ENCODE measurements around the gene ACTG1.

Gene ACTG1

DNA sequence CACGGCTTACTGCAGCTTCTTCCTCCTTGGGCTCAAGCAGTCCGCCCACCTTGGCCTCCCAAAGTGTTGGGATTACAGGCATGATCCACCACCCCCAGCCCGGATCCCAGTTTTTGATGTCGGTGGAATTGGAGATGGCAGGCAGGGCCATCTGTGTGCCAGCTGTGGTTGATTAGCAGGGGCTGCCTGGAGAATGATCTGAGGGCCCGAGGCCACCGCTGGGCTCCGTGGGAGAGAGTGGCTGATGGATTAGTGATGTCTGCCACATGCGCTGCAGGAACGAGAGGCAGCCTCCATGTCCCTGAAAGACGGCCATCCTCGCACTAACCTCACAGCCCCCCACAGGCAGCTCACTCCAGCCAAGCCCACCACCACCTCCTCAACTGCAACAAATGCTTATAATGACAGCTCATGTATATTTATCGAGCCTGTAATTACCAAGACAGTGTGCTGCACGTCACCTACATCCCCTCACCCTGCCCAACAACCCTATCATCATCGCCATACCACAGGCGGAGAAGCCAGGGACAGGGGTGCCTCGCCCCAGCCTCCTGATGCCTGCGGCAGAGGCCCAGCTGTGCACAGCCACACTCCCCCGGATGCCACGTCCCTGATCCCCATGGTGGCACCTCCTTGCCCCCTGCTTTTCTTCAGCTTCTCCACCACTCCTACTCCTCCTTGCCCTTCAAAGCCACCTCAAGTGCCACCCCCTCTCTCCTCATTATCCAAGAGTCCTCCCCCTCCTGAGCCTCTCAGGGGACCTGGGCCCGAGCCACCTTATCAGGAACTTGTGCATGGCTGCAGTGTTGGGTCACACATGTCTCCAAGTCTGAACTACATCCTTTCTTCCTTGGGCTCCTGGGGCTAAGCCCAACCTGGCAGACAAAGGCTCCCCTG is 33.2 kb downstream of the ACTG1 start:
- DNase-seq: no peak

DNA sequence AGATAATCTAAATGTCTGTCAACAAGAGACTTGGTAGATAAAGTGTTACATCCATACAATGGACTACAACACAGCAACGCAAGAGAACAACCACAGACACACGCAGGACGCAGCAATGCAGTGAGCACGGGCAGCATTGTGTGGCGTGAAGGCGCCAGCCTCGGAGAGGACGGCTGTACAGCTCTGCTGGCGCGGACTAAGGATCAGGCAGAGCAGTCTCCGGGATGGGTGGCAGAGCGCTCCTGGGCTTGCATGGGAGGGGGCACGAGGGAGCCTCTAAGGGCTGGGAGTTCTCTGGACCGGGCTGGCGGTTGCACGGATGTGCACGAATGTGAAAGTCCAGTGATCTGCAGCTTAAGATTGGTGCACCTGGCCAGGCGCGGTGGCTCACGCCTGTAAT is 34.5 kb downstream of the ACTG1 start:
- DNase-seq: no peak

DNA sequence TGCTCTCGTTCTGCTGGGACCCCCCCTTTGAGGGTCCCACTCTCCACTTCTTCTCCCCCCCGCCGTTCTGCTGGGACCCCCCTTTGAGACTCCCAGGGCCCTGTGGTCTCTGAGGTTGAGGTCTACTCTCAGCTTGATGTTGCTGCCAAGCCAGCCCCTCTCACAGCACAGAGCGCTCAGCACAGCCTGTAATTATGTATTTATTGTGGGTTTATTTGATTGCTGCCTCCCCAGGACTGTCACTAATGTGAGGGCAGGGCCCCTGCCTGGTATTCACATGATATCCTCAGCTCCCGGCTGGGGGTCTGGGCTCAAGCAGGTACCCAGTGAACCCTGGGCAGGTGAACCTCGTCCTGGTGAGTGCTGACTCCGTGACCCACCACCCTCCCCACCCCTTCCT is 35.4 kb downstream of the ACTG1 start:
- DNase-seq: no peak

DNA sequence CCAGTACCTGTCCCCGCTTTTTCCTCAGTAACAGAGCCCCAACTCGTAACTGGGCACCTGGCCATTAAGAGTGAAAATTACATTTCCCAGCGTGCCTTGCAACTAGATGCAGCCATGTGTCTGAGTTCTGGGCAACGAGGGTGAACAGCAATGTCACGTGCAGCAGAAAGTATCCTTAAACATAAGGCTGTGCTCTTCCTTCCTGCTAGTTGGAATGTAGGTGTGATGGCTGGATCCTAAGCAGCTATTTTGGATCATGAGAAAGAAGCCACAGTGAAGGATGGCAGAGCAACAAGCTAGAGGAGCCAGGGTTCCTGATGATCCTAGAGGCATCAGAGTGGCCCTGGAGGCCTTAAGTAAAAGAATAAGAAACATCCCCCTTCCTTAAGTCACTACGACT is 36.0 kb downstream of the ACTG1 start:
- no peak for DNase-seq

DNA sequence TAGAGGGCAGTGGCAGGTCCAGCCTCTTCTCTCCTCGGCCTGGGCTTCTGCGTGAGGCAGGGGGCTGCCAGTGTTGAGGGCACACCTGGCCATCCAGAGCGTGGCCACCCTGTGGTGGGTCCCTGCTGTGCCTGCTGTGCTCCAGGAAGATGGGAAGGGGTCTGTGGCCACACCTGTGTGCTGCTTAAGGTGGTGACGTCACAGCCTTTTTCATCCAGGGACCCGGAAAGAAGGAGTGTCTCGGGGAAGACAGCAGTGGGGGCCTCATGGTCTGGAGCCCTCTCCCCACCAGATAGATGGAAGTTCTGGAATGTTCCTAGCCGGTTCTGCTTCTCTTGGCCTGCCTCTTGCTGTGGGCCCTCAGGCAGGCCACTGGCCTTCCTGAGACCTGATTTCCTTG is 36.5 kb downstream of the ACTG1 start:
- no peak for DNase-seq

DNA sequence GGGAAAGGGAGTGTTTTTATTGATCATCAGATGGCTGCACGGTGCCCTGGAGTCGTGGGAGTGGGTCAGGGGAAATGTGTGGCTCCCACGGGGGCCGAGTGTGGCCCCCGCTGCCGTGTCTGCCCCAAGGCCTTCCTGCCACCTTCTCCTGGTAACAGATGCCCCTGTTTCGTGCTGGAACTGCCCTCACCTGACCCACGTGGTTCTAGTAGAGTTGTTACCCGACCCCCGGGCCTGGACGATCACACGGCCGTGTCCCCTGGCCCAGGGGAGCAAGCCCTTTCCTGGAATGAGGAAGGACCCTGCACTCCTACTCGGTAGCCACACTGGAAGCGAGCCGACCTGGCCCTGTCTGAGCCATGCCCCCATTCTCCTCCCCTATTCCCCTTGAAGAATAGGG is 37.6 kb downstream of the ACTG1 start:
- DNase-seq: no peak

DNA sequence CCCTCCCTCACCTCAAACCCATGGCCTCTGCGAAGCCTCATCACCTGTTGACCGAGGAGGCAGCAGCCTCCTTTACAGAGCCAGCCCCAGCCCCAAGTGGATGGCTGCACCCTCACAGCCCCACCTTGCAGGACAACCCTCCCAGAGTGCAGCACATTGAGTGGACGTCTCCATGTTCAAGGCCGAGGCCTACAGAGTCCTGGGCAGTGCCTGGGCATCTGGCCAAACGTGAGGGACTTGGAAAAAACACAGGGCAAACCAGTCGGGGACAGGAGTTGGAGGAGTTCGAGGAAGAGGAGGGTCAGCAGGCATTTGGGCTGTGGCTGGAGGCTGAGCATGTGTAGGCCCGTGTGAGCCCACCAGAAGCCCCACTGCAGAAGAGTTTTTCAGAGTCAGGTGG is 39.6 kb downstream of the ACTG1 start:
- no peak for DNase-seq

DNA sequence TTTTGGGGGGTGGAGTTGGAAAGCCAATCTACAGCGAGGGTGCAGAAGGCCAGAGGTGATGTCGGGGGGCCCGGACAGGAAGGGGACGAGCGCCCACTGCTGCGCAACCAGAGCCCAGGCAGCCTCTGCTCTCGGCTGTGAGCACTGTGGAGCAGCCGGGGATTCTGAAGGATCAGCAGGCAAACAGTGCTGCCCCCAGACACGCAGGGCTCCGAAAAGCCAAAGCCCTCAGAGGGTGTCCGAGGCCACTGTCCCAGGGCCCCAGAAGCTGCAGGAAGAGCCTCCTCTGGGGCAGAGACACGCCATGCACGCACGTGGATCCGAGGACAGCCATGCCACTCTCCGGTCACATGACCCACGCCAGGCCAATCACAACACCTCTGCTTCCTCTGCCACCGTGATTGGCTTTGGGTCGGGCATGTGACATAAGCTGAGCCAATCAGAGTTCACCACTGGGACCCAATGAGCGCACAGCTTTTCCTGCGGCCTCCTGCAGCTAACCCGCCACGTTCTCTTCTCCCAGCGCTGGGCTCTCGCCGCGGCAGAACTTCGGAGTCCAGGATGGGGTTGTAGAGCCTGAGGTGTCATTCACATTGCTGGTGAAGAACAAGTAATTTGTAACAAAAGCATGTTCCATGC is 40.7 kb downstream of the ACTG1 start:
- DNase-seq: no peak

DNA sequence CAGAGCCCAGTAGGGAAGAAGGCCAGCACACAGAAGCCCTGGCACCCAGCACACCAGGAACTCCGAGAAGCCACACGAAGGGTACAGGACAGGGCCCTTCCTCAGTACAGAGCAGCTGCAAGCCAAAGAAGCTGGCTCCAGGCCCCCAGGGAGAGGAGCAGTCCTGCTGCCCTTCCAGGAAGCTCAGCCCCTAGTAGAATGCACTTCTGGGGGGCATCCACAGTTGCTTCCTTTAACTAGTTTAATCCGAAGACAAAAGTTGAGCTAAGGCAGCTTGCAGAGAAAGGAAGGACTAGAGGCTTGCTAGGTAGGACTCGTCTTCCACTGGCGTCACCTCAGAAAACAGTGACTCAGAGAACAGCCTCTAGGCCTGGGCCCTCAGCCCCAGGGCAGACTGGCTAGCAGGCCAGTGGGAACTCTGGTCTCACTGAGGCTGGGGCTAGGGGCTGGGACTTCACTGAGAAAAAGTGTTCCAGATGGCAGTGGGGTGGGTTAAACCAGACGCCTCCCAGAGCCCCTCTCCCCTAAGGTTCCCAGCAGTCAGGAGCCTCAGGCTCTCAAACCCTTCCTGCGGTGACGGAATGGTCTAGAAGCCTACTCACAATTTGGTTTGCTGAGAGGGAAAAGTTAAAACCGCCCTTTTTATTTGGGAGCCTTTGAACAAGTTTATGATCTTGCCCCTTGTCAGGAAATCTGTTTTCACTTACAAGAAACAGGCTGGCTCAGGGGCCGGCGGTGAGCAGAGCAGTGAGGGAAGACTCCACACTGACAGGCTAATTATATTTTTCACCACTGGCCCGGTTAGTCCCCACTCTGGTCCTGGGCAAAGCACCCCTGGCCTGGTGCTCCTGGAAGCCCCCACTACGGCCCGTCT is 41.4 kb downstream of the ACTG1 start:
- peak; percentile 79 for DNase-seq

DNA sequence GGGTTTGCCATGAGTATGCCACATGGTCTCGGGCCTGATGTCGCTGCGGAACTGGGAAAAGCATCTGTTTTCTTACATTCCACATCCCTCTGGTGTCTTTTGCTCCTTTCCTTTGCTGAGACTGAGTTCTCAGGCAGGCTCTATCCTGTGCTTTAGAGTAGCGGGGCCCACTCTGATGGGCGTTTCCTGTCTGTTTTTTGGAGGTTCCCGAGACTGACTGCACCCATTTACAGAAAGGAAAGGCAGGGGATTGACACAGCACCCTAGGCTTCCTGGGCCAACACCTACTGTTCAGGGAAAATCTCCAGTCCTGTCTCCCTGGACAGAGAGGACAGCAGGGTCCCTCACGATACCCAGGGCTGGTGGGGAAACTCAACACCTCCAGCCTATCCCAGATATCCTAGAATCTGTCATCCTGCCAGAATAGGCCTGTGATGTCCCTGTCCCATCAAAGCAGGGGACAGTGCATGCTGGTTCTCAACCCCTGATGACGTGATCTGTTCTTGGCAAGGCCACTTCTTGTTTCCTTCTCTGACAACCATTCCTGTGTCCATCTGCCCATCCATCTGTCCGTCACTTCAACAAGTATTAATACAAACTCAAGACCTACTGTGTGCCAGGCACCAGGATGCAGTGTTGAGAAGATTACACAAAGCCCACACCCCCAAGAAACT is 42.2 kb downstream of the ACTG1 start:
- DNase-seq: no peak

DNA sequence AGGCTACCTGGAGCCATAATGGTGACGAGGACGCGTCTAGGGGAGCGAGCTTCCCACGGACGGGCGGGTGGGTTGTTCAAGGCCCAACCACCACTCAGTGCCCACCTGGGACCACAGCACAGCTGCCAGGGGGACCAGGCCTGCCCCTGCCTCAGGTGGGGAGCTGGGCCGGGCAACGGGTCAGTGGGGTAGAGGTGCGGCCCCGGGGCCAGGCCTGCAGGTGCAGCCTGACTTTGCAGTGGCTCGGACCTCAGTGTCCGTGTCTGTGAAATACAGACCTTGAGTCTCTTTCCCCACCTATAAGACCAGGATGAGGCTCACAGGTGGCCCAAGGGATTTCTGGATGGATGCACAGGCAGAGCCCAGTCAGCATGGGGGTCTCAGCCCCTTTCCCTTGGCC is 43.3 kb downstream of the ACTG1 start:
- no peak for DNase-seq

DNA sequence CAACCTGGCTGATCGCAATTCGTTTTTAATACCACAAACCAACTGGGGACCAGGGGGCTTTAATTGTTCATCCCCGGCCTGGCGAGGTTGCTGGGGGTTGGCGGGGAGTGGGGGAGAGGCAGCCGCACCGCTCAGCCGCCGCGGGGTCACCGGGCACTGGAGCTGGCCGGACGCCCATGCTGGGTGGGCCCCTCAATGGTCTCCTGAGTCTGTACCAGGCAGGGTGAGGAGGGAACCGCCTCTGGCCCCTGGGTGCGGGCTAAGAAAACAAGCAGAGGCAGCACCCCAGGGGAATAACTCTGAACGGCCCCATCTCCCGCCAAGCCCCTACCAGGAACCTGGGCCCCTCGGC is 43.9 kb downstream of the ACTG1 start:
- DNase-seq: no peak

DNA sequence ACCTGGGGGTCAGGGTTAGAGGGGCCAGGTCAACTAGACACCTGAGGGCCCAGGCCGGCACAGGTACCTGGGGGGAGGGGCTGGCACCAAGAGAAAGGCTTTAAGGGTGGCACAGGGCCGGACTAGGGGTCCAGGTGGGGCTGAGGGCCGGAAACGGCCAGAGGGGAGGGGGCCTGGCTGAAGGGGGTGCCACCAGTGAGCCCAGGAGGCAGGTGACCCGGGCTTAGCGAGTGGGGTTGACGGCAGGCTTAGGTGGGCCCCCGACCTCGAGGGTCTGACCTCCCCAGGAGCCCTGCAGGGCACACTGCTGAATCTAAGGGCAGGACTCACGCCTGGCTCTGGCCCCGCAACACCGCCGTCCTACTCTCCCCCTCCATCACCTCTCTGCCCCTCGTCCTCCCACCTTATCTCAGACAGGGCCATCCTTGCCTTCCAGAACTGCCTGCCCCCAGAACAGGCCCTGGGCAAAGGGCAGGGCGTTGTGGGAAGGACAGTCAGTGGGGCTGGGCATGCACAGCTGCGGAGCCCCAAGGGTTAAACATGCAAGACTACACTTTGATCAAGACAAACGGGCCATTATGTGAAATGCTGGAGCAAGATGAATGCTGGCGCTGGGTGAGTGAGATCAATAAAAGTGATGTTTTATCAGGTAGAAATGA is 44.4 kb downstream of the ACTG1 start:
- no peak for DNase-seq

DNA sequence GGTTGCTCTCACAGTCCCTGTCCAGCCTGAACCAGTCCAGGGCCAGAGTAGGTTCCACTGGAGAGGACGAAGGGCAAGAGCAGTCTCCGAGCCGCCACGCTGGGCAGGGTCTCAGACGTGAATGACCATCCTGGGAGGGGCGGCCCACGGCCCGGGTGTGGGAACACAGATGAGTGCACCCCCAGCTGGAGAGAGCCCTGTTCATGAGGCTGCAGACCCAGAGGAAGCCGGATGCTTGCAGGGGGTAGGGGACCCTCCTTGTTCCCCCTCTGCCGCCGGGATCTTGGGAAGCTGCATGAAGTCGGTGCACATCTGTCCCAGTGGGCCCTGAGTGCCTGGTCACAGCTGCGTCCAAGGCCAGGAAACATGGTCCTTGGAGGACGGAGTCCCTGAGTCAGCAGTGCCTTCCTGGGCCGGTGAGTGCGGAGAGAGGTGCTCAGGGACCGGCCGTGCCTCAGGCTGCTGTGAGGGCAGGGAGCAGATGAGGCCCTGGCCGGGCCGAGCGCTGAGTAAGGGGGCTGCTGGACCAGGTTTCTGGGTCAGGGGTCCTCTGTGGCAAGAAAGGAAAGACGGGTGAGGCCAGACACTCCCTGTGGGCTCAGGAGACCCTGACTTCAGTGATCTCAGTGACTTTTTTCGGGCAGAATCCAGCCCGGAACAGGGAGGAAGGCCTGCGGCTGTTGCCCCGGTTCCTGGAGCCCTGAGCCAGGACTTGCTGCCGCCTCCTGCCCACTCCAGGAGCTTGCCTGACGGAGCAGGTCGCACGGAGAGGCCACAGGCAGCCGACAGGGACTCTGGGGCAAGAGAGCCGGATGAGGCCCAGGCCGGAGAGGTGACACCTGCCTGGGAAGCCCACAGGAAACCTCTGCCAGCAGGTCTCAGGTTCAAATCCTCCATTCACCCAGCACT is 45.8 kb downstream of the ACTG1 start:
- no peak for DNase-seq

DNA sequence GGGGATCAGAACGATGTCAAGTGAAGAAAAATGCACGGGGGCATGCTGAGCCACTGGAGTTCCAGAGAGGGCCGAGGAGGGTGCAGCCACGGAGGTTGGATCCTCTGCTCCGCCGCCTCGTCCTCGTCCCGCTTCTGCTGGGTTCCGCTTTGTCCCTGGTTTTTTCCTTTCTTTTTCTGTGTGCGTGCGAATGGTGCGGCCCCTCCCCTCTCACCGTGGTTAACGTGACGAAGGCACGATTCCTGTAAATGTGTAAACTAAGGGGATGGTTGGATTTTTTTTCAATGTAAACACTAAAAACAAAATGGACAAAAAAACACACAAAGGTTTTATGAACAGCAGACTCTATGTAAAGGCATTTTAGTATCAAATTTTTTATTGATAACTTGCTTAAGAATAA is 46.7 kb downstream of the ACTG1 start:
- no peak for DNase-seq

DNA sequence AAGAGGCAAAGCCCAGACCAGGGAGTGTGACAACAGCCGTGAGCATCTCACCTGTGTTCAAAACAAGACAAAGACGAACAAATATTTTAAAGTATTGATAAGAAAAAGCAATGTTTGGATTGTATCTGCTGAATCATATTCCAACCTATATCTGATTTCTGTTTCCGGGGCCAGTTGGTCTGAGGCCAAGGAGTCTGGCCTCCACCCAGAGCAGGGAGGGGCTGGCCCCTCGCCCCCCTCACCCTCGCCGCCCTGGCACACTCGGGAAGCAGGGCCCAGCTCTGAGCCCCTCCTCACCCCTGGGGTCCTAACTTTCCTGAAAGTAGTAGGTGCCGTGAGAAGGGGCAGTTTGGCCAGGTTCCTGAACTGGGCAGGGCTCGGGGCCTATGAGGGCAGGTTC is 48.0 kb downstream of the ACTG1 start:
- no peak for DNase-seq

DNA sequence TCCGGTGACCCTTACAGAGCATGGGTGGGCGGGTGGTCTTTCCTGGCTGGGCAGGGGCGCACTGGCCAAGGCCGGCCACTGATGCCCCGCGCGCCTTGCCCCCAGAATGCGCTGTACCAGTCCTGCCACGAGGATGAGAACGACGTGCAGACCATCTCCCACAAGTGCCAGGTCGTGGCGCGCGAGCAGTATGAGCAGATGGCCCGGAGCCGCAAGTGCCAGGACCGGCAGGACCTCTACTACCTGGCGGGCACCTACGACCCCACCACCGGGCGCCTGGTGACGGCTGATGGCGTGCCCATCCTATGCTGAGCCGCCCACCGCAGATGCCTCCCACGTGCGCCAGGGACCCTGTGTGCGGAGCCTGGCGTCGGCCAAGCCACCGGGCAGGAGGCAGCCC is 49.1 kb downstream of the ACTG1 start:
- no peak for DNase-seq

DNA sequence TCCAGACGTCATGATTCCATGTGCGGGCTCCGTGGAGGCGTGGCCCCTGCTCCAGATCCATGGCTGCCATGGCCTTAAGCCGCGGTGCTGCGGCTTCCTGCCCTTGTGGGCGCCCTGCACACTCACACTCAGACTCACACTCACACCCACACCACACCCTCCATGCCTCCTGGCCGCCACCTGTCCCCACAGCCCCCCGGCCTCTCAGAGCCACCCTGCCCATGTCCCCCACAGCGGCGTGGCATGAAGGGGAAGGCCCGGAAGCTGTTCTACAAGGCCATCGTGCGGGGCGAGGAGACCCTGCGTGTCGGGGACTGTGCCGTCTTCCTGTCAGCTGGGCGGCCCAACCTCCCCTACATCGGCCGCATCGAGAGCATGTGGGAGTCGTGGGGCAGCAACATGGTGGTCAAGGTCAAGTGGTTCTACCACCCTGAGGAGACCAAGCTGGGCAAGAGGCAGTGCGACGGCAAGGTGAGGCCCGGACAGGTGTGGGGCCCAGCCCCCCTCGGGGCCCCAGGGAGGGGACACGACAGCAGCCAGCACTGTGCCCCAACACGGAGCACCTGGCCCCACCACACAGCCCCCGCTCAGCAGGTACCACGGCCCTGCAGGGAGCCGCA is 50.0 kb downstream of the ACTG1 start:
- no peak for DNase-seq

DNA sequence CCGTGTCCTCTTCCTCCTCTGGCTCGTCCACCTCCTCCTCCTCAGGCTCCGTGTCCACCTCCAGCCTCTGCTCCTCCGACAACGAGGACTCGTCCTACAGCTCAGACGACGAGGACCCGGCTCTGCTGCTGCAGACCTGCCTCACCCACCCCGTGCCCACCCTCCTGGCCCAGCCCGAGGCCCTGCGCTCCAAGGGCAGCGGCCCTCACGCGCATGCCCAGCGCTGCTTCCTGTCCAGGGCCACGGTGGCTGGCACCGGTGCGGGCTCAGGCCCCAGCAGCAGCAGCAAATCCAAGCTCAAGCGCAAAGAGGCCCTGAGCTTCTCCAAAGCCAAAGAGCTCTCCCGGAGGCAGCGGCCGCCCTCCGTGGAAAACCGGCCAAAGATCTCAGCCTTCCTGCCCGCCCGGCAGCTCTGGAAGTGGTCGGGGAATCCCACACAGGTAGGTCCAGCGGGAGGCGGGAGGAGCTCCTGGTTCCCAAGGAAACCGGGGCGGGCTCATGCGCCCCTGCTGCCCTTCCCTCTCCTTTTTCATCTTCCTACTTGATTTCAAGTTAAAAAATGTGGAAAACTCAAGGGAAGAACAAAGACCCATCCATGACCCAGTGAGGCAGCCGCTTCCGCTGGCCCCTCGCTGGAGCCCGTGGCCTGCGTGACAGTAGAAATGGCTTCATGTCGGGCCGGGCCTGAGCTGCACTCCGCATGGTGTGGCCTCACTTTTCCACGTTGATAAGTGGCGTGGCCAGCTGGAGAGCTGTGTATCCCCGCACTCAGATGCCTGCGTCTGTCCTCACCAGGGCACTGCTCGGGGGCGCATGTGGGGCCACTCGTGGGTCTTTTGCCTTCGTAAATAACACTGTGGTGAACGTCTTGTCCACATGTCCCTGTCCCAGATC is 50.7 kb downstream of the ACTG1 start:
- DNase-seq: no peak
